Activated CD4-positive, alpha-beta T cell treated with anti-CD3 and anti-CD28 coated beads, Interleukin-2, amount 10 ng/mL, durations not matched to agents 24 days and 14 days (primary cell): ENCODE results near the gene OR2B2. TPM values are rescaled to one million over a fixed set of nuclear protein-coding genes. Genes with fewer than 3 reads are reported as not detected.

ENCODE experiments used
- DNase-seq: peaks from one replicate; pipeline ENCODE4 v3.0.0; 2022
- H3K27ac Mint-ChIP-seq: one replicate; pipeline ENCODE4 v1.8.0; 2022; ENCODE audit warnings: mild to moderate bottlenecking, mixed read lengths
- H3K27me3 Mint-ChIP-seq: one replicate; pipeline ENCODE4 v1.8.0; 2022; ENCODE audit warnings: mixed read lengths
- H3K36me3 Mint-ChIP-seq: one replicate; pipeline ENCODE4 v1.8.0; 2022; ENCODE audit warnings: low read depth, mild to moderate bottlenecking, mixed read lengths
- H3K4me1 Mint-ChIP-seq: one replicate; pipeline ENCODE4 v1.8.0; 2021; ENCODE audit warnings: mixed read lengths
- H3K4me3 Mint-ChIP-seq: one replicate; pipeline ENCODE4 v1.8.0; 2022; ENCODE audit warnings: mild to moderate bottlenecking, moderate library complexity, mixed read lengths
- H3K9me3 Mint-ChIP-seq: one replicate; pipeline ENCODE4 v1.8.0; 2021; ENCODE audit warnings: mixed read lengths
- intact Hi-C: fragments of 100-400 bp; cut with micrococcal nuclease; formaldehyde crosslinking; loops from one replicate; pipeline ENCODE4 v1.15.1; 2023
- total RNA-seq: library from RNA; stranded (reverse); gene quantifications from 2 replicates; pipeline ENCODE4 v1.2.3, GENCODE V29; 2022

OR2B2 gene
- total RNA-seq, 1 donor from 2014 or later: not detected

DNA sequence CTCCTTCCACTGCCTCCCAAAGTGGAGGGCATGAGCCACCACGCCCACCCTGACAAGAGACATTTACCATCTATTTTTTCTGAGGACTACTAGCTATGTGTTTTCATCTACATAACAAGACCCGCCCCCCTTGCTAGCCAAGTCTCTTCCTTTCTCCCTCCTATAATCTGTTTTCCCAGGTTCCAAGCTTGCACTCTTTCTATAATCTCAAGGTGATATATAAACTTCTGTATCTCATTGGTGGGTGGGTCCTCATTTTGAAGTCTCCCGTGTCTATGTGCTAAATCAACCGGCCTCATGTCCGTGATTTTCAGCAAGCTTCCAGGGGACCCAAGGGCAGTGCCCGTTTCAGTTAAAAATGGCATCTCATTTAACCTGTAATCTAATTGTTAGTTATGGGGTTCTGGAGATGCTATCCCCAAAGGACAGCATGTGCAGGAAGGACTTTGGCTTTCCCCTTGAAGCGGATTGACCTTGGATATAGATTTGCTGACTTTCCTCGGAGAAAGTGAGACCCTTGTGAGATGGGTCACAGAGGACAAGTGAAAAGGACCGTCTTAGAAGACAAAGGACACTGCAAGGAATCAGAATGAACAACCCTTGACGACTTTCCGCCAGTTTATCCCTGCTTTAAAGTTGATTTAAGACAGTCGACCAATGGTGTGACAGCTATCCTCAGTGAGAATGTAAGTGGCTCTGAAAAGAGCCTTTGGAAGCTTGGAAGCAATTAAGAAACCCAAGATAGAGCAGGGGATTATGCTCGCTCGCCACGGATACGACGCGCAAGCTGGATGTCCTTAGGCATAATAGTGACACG lies 22.4 kb downstream of the OR2B2 start:
- no peak overlapping the region for H3K27ac Mint-ChIP-seq

DNA sequence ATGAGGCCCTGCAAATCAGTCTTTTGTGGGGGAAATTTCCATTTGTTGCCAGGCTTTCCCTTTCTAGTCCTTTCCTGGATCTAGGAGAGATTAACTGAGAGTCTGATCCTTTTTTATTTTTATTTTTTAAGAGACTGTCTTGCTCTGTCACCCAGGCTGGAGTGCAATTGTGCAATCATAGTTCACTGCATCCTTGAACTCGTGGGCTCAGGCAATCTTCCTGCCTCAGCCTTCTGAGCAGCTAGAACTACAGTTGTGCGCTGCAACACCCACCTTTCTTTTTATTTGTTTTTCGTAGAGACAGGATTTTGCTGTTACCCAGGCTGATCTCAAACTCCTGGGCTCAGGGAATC lies 22.9 kb downstream of the OR2B2 start:
- intact Hi-C loops: no loop called here
- DNase-seq: no peak
- Mint-ChIP-seq H3K36me3 (peaks cover 3% of the 10 kb centered on the region), H3K9me3 (no peaks in the 10 kb centered on the region), H3K4me1 (peaks cover 42% of the 10 kb centered on the region), H3K27ac (no peak overlapping the region), H3K27me3 (no peaks in the 10 kb centered on the region), H3K4me3 (no peak overlapping the region)

More for the DNA sequence above, 22.4 kb downstream of the OR2B2 start:
- Mint-ChIP-seq H3K9me3 (no peaks in the 10 kb centered on the region), H3K4me3 (no peak overlapping the region), H3K27me3 (no peaks in the 10 kb centered on the region), H3K36me3 (peaks cover 3% of the 10 kb centered on the region), H3K4me1 (peaks cover 42% of the 10 kb centered on the region)
- intact Hi-C loops: loop anchor here (1.0 to 10.0 kb wide), 8 partner anchors 17 to 1858 kb away; partner anchors contain the start of gene ABT1
- peak; percentile 66 for DNase-seq

DNA sequence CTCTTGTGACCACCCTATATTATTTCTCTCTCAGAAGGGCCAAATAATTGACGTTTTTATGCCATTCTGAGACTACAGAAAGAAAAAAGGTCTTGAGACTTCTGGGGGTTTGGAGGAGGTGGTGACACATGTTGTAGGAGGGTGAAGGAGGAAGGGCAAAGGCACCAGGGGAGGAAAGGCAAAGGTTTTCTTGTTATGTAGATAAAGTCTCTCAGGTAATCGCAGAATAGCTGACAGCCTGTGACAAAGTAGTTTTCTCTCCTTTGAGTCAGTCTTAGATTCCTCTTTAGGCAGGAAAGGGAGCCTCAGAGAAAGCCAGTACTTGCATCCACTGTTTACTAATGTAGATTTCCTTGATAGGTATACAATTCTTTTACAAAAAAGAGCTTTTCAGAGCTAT lies 23.6 kb downstream of the OR2B2 start:
- Mint-ChIP-seq H3K4me1 (peaks cover 42% of the 10 kb centered on the region), H3K9me3 (no peaks in the 10 kb centered on the region), H3K36me3 (peaks cover 3% of the 10 kb centered on the region), H3K27ac (peak overlapping the region; percentile 69), H3K27me3 (no peaks in the 10 kb centered on the region), H3K4me3 (peak overlapping the region; percentile 27)
- intact Hi-C loops: no loop called here
- no peak for DNase-seq

DNA sequence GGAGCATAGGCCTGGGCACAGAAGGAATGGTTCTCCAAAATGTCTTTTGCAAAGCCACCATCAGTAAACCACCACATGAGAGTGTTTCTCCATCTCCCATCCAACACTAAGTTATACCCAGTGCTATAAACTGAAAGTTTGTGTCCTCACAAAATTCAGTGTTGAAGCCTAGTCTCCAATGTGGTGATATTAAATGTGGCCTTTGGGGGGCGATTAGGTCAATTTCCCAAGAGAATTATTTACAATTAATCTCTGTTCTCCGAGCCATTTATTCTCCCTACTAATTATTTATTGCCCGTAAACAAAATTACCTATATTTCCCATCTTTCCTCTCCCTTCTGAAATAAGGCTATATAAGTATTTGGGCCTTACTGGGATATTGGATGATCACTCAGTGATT lies 26.1 kb downstream of the OR2B2 start:
- H3K27me3 Mint-ChIP-seq: no peaks in the 10 kb centered on the region

DNA sequence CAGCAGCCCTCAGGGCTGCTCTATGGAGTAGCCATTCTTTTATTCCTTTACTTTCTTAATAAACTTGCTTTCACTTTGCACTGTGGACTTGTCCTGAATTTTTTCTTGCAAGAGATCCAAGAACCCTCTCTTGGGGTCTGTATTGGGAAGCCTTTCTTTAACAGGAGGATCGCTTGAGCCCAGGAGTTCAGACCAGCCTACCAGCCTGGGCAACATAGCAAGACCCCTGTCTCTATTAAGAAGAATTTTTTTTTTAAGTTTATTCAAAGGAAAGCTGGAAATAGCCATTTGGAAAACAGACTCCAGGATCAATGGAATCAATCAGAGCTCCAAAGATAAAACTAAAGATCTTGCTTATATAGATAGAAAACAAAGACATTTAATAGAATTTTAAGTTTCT lies 29.1 kb downstream of the OR2B2 start:
- Mint-ChIP-seq H3K9me3 (no peaks in the 10 kb centered on the region), H3K4me1 (peaks cover 7% of the 10 kb centered on the region), H3K36me3 (no peaks in the 10 kb centered on the region), H3K27me3 (no peaks in the 10 kb centered on the region), H3K4me3 (no peak overlapping the region), H3K27ac (no peak overlapping the region)
- DNase-seq: no peak
- intact Hi-C loops: no loop called here

More for the DNA sequence above, 26.1 kb downstream of the OR2B2 start:
- Mint-ChIP-seq H3K36me3 (no peaks in the 10 kb centered on the region), H3K4me3 (no peak overlapping the region), H3K9me3 (no peaks in the 10 kb centered on the region), H3K4me1 (peaks cover 24% of the 10 kb centered on the region), H3K27ac (no peak overlapping the region)
- DNase-seq: no peak
- intact Hi-C loops: no loop called here

DNA sequence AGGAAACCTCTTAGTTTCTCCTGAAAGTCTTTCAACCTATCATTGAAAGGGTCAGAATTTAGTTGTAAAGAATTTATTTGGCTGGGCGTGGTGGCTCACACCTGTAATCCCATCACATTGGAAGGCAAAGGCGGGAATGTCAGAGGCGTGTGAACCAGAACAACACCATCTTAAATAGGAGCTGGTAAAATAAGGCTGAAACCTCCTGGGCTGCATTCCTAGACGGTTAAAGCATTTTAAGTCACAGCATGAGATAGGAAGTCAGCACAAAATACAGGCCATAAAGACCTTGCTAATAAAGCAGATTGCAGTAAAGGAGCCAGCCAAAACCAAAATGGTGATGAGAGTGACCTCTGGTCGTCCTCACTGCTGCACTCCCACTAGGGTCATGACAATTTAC lies 29.6 kb downstream of the OR2B2 start:
- Mint-ChIP-seq H3K4me3 (no peak overlapping the region), H3K36me3 (no peaks in the 10 kb centered on the region), H3K27ac (no peak overlapping the region), H3K9me3 (no peaks in the 10 kb centered on the region), H3K27me3 (no peaks in the 10 kb centered on the region), H3K4me1 (peaks cover 4% of the 10 kb centered on the region)
- no peak for DNase-seq
- intact Hi-C loops: no loop called here

DNA sequence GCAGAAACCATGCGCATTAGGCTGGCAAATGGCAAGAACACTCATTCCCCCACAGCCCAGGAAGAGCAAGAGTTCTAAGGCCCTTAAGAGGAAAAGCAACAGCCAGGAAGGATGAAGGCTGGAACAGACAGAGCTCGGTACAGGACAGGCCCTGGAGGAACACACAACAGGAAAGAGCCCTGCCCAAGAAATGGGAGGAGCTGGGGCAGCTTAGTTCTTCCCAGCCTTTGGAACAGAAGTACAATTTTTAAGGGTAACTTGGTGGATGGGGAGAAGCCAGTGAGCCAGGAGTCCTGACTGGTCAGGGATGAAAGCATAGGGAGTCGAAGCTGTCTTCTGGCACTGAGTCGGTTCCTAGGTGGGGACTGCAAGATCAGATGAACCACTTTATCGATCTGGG lies 32.4 kb downstream of the OR2B2 start:
- H3K4me3 Mint-ChIP-seq: no peak overlapping the region
- H3K27ac Mint-ChIP-seq: no peak overlapping the region
- peaks cover 4% of the 10 kb centered on the region for H3K4me1 Mint-ChIP-seq
- no peaks in the 10 kb centered on the region for H3K9me3 Mint-ChIP-seq
- no peaks in the 10 kb centered on the region for H3K27me3 Mint-ChIP-seq
- intact Hi-C loops: no loop called here
- H3K36me3 Mint-ChIP-seq: no peaks in the 10 kb centered on the region
- DNase-seq: no peak

DNA sequence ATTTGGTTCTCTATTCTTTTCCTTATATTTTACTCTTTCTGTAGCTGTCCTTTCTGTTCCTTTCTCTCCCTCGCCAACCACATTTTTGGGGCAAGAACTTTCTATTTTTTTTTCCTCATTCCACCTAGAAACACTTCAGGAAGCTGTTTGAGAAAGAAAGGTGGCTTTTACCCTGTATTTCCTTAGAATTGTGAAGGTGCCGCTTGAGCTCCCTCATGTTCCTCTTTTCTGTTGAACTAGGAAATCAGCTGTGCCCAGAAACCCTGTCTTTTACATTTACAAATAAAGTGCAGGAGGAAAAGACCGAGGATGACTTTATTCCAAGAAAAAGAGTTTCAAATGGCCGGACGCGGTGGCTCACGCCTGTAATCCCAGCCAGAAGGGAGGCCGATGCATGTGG lies 38.2 kb downstream of the OR2B2 start:
- intact Hi-C loops: no loop called here
- Mint-ChIP-seq H3K36me3 (peaks cover 2% of the 10 kb centered on the region), H3K4me3 (peak overlapping the region; percentile 92), H3K27ac (peak overlapping the region; percentile 96), H3K27me3 (peaks cover 2% of the 10 kb centered on the region), H3K4me1 (peaks cover 41% of the 10 kb centered on the region), H3K9me3 (no peaks in the 10 kb centered on the region)
- DNase-seq: peak; percentile 57

DNA sequence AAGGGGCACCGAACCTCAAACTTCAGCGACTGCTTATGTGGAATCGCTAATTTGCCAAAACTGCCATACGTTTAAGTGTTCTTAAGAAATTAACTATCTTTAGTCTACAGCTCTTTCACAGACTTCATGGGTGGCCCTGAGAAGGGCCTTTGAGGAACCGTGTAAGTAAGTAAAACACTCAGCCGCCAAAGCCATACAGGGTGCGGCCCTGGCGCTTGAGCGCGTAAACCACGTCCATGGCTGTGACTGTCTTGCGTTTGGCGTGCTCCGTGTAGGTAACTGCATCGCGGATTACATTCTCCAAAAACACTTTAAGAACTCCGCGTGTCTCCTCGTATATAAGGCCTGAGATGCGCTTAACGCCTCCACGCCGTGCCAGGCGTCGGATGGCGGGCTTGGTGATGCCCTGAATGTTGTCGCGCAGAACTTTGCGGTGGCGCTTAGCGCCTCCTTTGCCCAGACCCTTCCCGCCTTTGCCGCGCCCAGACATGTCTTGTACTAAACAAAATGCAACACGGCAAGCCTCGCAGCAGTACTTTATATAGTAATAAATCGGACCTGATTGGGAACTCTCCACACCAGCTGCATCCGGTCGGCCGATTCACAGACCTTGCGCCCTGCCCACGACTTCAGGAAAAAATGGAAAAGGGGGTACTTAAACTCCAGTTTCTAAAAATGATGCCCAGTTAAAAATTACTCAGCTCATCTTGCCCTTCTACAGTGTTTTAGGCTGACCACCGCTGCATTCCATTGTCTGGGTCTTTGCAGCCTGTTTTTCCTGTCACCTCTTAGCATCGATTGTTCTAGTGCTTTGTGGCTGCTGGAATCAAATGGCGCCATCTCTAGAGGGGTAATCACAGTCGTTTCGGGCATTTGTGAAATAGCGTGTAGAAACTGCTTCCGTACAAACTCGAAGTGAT lies 38.9 kb downstream of the OR2B2 start:
- Mint-ChIP-seq H3K4me1 (peaks cover 46% of the 10 kb centered on the region), H3K27ac (peak overlapping the region; percentile 96), H3K36me3 (peaks cover 2% of the 10 kb centered on the region), H3K4me3 (peak overlapping the region; percentile 92), H3K9me3 (no peaks in the 10 kb centered on the region), H3K27me3 (peaks cover 2% of the 10 kb centered on the region)
- DNase-seq: peak; percentile 95
- intact Hi-C loops: loop anchor here (1.0 to 2.0 kb wide), 6 partner anchors 8 to 1750 kb away; a partner anchor contains a TSS

DNA sequence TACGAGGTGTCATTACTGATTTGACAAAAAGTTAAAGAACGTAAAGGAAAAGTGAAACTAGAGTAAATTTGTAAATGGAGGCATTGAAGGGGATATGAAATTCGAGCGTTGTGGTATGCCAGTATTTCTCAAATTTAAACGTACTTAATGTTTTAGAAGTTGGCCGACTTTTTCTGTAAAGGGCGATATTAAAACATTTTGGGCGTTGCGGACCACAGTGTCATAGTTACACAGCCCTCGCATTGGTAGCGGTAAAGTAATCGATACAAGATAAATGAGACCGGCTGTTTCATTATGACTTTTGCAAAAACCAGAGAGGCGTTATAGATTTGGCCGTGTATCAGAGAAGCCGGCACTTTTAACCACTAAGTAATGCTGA lies 39.6 kb downstream of the OR2B2 start:
- Mint-ChIP-seq H3K4me1 (peaks cover 53% of the 10 kb centered on the region), H3K27me3 (peaks cover 2% of the 10 kb centered on the region), H3K9me3 (no peaks in the 10 kb centered on the region), H3K27ac (peak overlapping the region; percentile 96), H3K4me3 (peak overlapping the region; percentile 92), H3K36me3 (peaks cover 2% of the 10 kb centered on the region)
- intact Hi-C loops: loop anchor here (1.0 to 2.0 kb wide), 8 partner anchors 7 to 1750 kb away; a partner anchor contains a TSS
- DNase-seq: no peak

DNA sequence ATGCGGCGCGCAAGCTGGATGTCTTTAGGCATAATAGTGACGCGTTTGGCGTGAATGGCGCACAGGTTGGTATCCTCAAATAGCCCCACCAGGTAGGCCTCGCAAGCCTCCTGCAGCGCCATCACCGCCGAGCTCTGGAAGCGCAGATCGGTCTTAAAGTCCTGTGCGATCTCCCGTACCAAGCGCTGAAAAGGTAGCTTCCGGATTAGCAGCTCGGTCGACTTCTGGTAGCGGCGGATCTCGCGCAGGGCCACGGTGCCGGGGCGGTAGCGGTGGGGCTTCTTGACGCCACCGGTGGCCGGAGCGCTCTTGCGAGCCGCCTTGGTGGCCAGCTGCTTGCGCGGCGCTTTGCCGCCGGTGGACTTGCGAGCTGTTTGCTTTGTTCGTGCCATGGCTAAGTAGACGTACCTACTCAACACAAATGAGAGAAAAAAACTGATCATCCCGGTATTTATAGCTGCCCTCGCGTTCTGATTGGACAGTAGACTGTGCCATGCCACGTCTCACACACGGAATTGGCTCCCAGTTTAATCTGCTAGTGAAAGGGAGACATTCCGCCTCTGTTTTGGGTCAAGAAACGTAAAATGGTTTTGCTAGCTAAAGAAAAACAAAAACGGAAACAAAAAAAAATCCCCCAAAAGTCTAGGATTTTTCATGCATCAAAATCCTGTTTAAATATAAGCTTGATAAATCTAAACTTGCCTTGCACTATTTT lies 40.1 kb downstream of the OR2B2 start:
- Mint-ChIP-seq H3K9me3 (no peaks in the 10 kb centered on the region), H3K4me3 (peak overlapping the region; percentile 92), H3K27ac (peak overlapping the region; percentile 96), H3K27me3 (peaks cover 2% of the 10 kb centered on the region), H3K36me3 (peaks cover 2% of the 10 kb centered on the region), H3K4me1 (peaks cover 56% of the 10 kb centered on the region)
- intact Hi-C loops: loop anchor here (1.0 to 2.0 kb wide), 5 partner anchors 21 to 1749 kb away; a partner anchor contains a TSS
- DNase-seq: peak; percentile 97

DNA sequence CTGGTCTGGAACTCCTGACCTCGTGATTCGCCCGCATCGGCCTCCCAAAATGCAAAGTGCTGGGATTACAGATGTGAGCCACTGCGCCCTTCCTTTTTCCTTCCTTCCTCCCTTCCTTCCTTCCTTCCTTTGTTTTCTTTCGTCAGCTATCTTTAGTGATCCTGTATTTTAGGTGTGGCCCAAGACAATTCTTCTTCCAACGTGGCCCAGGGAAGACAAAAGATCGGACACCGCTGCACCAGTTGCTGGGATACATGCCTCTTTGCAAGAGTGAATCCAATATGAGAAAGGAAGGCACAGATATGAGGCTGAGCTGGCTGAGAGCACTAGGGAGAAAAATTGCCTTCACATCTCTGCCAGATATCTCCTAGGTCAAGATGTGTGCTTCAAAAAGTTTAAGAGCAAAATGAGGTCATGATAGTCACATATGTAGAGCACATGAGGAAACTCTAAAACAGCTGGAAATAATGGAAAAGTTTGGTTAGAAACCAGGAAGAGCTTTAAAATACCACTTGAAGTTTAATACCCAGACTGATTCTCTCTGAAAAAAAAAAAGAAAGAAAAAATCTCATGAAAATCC lies 41.8 kb downstream of the OR2B2 start:
- Mint-ChIP-seq H3K4me3 (peak overlapping the region; percentile 92), H3K27ac (peak overlapping the region; percentile 96), H3K9me3 (no peaks in the 10 kb centered on the region), H3K36me3 (peaks cover 2% of the 10 kb centered on the region), H3K27me3 (peaks cover 4% of the 10 kb centered on the region), H3K4me1 (peaks cover 73% of the 10 kb centered on the region)
- DNase-seq: peak; percentile 57
- intact Hi-C loops: no loop called here

DNA sequence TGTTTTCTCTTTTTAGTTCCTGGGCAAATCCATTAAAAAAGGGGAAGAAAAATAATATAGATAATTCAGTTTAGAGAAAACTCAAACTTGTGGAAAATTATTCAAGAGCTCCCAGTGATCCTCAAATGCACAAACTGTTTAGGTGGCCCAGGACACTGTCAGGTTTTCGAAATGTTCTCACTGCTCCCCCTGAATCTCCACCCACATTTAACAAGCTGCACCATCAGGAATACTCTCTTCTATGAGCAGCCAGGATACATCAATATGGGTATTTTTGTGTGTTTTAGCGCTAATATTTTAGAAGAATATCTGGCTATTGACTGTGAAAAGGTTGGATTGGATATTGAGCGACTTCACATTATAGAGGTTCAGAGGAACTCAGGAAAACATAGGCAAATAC lies 43.9 kb downstream of the OR2B2 start:
- Mint-ChIP-seq H3K4me3 (peak overlapping the region; percentile 97), H3K4me1 (peaks cover 75% of the 10 kb centered on the region)
- intact Hi-C loops: loop anchor here (5.0 to 10.0 kb wide), 3 partner anchors 1584 to 1836 kb away; a partner anchor contains a TSS

More for the DNA sequence above, 43.9 kb downstream of the OR2B2 start:
- Mint-ChIP-seq H3K9me3 (no peaks in the 10 kb centered on the region), H3K27me3 (peaks cover 2% of the 10 kb centered on the region), H3K36me3 (peaks cover 2% of the 10 kb centered on the region), H3K27ac (peak overlapping the region; percentile 100)
- peak; percentile 52 for DNase-seq
